OCI-LY3 (cell line): ENCODE measurements around the gene TMEM215.

Experiments used
- H2AFZ ChIP-seq: fragments of 200-600, 300-600 bp; shearing (Covaris generic); 2 replicates; pipeline ENCODE4 v1.6.0; 2014; ENCODE audit warnings: antibody characterized with exemption, low read depth, low read length
- H3K27ac ChIP-seq: fragments of 200-600, 300-600 bp; sonication (generic); 2 replicates; pipeline ENCODE4 v1.5.1; 2014; ENCODE audit warnings: mild to moderate bottlenecking, low read length, moderate library complexity, mixed read lengths
- H3K27me3 ChIP-seq: fragments of 200-600, 300-600 bp; sonication (generic); 2 replicates; pipeline ENCODE4 v1.6.1; 2014; ENCODE audit warnings: low read depth, low read length, mixed read lengths
- H3K36me3 ChIP-seq: fragments of 200-600, 300-600 bp; sonication (generic); replicated peaks from 2 replicates; pipeline ENCODE3; 2014; ENCODE audit warnings: low read depth, low read length, mixed read lengths
- H3K4me1 ChIP-seq: fragments of 300-600, 200-600 bp; sonication (generic); 2 replicates; pipeline ENCODE4 v1.6.1; 2014; ENCODE audit warnings: low read length, mixed read lengths
- H3K4me2 ChIP-seq: fragments of 200-600, 300-600 bp; sonication (generic); 2 replicates; pipeline ENCODE4 v1.6.1; 2014; ENCODE audit warnings: low read length, mixed read lengths
- H3K4me3 ChIP-seq: fragments of 300-600, 200-600 bp; sonication (generic); 2 replicates; pipeline ENCODE4 v1.5.1; 2014; ENCODE audit warnings: antibody characterized with exemption, mild to moderate bottlenecking, low read length, moderate library complexity
- H3K79me2 ChIP-seq: fragments of 300-600, 200-600 bp; shearing (Covaris generic); 2 replicates; pipeline ENCODE4 v1.6.1; 2014; ENCODE audit warnings: mild to moderate bottlenecking, low read length, mixed read lengths
- H3K9ac ChIP-seq: fragments of 300-600, 200-600 bp; shearing (Covaris generic); 2 replicates; pipeline ENCODE4 v1.6.0; 2014; ENCODE audit warnings: mild to moderate bottlenecking, low read length, moderate library complexity
- H3K9me3 ChIP-seq: fragments of 200-600, 300-600 bp; shearing (Covaris generic); 2 replicates; pipeline ENCODE4 v1.6.1; 2014; ENCODE audit warnings: low read length, mixed read lengths; ENCODE audit not compliant: insufficient read depth
- H4K20me1 ChIP-seq: fragments of 200-600, 300-600 bp; sonication (generic); 2 replicates; pipeline ENCODE4 v1.6.1; 2016; ENCODE audit warnings: low read length, mixed read lengths; ENCODE audit not compliant: insufficient read depth
- EZH2phosphoT487 ChIP-seq: fragments of 200-600 bp; shearing (Covaris generic); IDR thresholded peaks from 2 replicates; pipeline ENCODE4 v1.6.1; 2018; ENCODE audit warnings: antibody characterized with exemption, mixed run types, low read depth
- TF ChIP-seq, protein P1 (sequence below): fragments of 200-600, 300-600 bp; sonication (generic); IDR thresholded peaks from 2 replicates; pipeline ENCODE4 v1.5.1; 2014; ENCODE audit warnings: antibody characterized with exemption, low read length, low read depth

The TMEM215 gene

DNA sequence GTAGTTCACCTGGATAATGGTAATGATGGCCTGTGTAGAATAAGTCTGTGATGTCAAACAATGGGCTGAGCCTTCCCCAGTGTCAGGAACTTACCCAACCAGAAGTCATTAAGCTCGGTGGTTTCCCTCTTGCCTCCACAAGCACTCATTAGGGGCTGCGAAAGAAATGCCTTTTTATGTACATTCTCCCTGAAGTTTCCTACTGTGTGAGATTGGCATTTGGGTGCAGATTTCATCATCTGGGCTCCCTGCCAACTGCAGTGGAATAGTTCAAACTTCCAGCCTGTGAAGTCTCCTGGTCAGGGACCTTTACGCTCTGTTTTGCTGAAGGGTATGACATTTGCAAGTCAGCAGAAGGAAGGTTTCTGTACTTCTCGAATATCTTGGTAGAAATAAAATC is 41.6 kb upstream of the TMEM215 start:
- no peak overlapping the region for H3K9ac ChIP-seq
- no peak overlapping the region for H3K4me2 ChIP-seq
- TF ChIP-seq, protein P1, sequence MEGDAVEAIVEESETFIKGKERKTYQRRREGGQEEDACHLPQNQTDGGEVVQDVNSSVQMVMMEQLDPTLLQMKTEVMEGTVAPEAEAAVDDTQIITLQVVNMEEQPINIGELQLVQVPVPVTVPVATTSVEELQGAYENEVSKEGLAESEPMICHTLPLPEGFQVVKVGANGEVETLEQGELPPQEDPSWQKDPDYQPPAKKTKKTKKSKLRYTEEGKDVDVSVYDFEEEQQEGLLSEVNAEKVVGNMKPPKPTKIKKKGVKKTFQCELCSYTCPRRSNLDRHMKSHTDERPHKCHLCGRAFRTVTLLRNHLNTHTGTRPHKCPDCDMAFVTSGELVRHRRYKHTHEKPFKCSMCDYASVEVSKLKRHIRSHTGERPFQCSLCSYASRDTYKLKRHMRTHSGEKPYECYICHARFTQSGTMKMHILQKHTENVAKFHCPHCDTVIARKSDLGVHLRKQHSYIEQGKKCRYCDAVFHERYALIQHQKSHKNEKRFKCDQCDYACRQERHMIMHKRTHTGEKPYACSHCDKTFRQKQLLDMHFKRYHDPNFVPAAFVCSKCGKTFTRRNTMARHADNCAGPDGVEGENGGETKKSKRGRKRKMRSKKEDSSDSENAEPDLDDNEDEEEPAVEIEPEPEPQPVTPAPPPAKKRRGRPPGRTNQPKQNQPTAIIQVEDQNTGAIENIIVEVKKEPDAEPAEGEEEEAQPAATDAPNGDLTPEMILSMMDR = no peak
- TF ChIP-seq EZH2phosphoT487 = no peak
- H3K27ac ChIP-seq = no peak overlapping the region
- no peaks in the 10 kb centered on the region for H3K9me3 ChIP-seq
- H3K4me1 ChIP-seq = no peaks in the 10 kb centered on the region
- no peaks in the 10 kb centered on the region for H3K79me2 ChIP-seq
- no peak overlapping the region for H3K4me3 ChIP-seq
- H3K36me3 ChIP-seq = no peaks in the 10 kb centered on the region
- peaks cover 8% of the 10 kb centered on the region for H3K27me3 ChIP-seq
- no peak overlapping the region for H2AFZ ChIP-seq
- no peaks in the 10 kb centered on the region for H4K20me1 ChIP-seq

DNA sequence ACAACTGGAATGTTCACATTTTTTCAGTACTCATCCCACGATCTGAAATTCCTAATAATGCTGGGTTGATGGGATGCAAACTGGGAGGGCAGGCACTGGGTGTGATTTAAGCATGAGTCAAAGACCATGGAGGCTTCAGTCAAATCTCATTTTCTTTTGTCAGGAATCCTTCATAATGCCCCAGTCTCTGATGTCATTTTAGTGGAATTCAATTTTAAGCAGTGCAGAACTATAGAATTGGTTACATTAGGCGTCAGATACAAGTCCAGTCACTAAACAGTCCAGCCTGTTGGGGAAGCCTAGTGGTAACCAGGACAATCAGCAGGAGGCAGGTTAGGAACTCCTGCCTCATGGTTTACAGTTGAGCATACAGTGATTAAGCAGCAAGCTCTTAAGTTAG is 41.0 kb upstream of the TMEM215 start:
- Histone ChIP-seq H2AFZ (no peak overlapping the region), H3K4me2 (no peak overlapping the region), H4K20me1 (no peaks in the 10 kb centered on the region), H3K4me3 (no peak overlapping the region), H3K27ac (no peak overlapping the region), H3K4me1 (no peaks in the 10 kb centered on the region), H3K36me3 (no peaks in the 10 kb centered on the region), H3K9ac (no peak overlapping the region), H3K79me2 (no peaks in the 10 kb centered on the region), H3K9me3 (no peaks in the 10 kb centered on the region), H3K27me3 (peaks cover 14% of the 10 kb centered on the region)
- no peak for TF ChIP-seq EZH2phosphoT487
- TF ChIP-seq, protein P1 = no peak

DNA sequence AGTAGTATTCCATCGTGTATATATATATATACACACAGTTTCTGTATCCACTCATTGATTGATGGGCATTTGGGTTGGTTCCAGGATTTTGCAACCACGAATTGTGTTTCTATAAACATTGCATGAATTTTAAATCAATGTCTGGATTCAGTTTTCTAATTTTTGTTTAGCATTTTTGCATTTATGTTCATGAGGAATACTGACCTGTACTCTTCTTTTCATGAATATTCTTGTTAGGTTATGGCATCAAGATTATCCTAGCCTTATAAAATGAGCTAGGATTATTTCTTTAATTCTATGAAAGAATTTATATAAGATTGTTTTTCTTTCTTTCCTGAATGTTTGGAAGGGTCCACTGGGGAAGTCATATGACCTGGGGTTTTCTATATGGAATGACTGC is 35.3 kb upstream of the TMEM215 start:
- TF ChIP-seq, protein P1 = no peak
- TF ChIP-seq EZH2phosphoT487 = no peak
- Histone ChIP-seq H3K27ac (no peak overlapping the region), H2AFZ (no peak overlapping the region), H4K20me1 (no peaks in the 10 kb centered on the region), H3K4me1 (no peaks in the 10 kb centered on the region), H3K79me2 (no peaks in the 10 kb centered on the region), H3K9me3 (no peaks in the 10 kb centered on the region), H3K4me3 (no peak overlapping the region), H3K9ac (no peak overlapping the region), H3K36me3 (no peaks in the 10 kb centered on the region), H3K27me3 (peaks cover 23% of the 10 kb centered on the region), H3K4me2 (no peak overlapping the region)

DNA sequence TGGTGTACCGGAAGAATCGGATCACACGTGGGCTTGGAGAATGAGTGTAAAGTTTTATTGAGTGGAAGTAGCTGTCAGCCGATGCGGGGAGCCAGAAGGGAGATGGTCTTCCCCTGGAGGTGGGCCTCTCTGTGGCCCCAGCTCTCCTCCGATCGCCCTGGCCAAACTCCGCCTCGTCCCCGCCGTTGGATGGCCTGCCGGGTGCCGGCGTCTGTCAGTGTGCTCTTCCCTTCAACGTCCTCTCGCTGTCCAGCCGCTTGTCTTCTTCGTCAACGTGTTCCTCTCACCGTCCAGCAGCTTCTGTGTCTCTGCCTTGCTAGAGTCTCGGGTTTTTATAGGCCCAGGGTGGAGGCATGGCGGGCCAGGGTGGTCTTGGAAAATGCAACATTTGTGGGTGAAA is 27.6 kb upstream of the TMEM215 start:
- H4K20me1 ChIP-seq = no peaks in the 10 kb centered on the region
- H3K79me2 ChIP-seq = no peaks in the 10 kb centered on the region
- TF ChIP-seq, protein P1 = no peak
- TF ChIP-seq EZH2phosphoT487 = no peak
- no peak overlapping the region for H3K4me2 ChIP-seq
- peaks cover 7% of the 10 kb centered on the region; the same call in 1 of the 2 replicates for H3K27me3 ChIP-seq
- no peak overlapping the region for H3K27ac ChIP-seq
- H3K9ac ChIP-seq = no peak overlapping the region
- H3K4me3 ChIP-seq = no peak overlapping the region
- no peaks in the 10 kb centered on the region for H3K36me3 ChIP-seq
- no peaks in the 10 kb centered on the region for H3K9me3 ChIP-seq
- no peaks in the 10 kb centered on the region for H3K4me1 ChIP-seq
- H2AFZ ChIP-seq = no peak overlapping the region
